ENCODE data around the gene OLFML1.

OLFML1 gene

DNA sequence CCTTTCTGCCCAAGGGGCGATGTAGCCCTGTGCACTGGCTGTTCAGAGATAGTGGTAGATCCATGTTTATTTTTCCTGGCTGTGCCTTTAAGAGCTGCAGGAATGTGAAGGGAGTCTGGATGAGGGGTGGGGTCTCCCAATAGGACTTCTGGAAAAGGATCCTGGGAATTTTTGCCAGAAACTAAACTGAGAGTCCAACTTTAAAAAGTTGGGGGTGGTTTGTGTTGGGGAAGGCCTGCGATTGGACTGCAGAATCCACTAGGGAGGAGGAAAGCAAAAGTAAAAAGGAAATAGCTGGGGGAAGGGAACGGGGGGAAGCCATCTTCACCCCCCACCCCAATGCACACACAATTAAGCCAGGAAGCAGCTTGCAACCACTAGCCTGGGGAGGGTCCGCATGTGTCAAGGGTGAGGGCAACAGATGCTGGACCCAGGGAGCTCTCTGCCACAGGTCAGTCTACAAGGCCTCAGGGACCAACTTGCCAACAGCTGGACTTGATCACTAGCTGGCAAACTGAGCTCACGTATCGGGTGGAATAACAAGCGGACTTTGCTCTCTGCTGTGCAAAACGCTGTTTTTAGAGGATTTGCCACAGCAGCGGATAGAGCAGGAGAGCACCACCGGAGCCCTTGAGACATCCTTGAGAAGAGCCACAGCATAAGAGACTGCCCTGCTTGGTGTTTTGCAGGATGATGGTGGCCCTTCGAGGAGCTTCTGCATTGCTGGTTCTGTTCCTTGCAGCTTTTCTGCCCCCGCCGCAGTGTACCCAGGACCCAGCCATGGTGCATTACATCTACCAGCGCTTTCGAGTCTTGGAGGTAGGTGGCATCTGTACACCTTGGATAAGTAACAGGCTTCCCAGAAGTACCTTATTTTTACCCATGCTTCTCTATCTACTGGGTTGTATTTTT lies at the start of gene OLFML1:
TSS of gene OLFML1 (plus strand) at position 321 of the 912 bp plus-strand sequence. CDS start at position 691, 370 bp downstream.
- no peak for TF ChIP-seq CTCF (IDR thresholded peaks at IDR 0.05; ENCODE audit: borderline replicate concordance, insufficient read depth, low read depth, low read length)
- H3K4me3 ChIP-seq (ENCODE audit: low read depth, low read length), result no peak within 1 kb of the TSS

DNA sequence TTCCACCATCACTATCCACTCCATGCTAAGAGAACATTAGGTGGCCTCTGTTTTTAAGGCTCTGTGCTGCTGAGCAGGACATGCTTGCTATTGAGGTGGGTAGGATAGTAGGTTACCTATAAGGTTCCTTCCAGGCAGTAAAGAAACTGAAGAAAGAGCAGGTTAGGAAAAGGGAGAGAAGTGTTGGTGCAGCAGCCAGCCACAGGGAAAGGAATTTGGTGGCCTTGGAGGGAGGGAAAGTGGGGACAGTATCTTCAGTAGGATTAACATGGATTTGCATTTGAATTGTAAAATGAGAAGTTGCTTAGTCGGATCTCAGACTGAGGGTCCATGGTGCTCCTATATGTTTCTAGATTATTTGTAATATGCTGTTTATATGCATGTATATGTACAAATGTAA lies 49.2 kb upstream of the OLFML1 start:
- TF ChIP-seq CTCF (IDR thresholded peaks at IDR 0.05; ENCODE audit: borderline replicate concordance, insufficient read depth, low read depth, low read length), result no peak
- no peak overlapping the region for H3K4me3 ChIP-seq (ENCODE audit: low read depth, low read length)

- no peak for TF ChIP-seq CTCF (IDR thresholded peaks at IDR 0.05; ENCODE audit: borderline replicate concordance, insufficient read depth, low read depth, low read length)
- no peak overlapping the region for H3K4me3 ChIP-seq (ENCODE audit: low read depth, low read length)
Measured at GRCh38 chr11:7436657-7437056, 48.6 kb upstream of the OLFML1 start.

GRCh38 chr11:7437696-7438095 lies 47.6 kb upstream of the OLFML1 start:
- H3K4me3 ChIP-seq (ENCODE audit: low read depth, low read length), result no peak overlapping the region
- no peak for TF ChIP-seq CTCF (IDR thresholded peaks at IDR 0.05; ENCODE audit: borderline replicate concordance, insufficient read depth, low read depth, low read length)

DNA sequence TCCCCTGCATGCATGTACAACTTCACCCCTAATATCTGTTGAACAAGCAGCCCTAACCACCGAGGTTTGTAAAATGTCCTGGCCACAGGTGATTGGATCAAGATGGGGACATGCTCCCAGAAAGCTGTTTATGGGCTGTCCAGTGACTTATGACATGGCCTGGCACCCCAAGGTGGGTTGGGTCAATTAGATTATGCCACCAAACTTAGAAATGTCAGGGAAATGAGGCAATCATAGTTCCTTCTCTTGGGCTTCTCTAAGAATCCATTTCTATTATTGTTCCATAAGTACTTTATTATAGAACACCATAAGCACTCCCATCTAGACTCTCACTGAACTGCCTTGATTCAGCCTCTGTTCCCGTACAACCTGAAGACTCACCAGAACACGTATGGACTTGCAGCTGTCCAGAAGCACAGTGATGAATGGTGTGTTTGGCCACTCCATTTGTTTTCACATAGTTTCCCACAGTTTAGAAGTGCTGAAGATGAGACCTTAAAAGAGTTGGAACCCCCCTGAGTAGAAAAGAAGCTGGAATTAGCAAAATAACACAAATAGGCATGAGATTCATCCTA lies 45.5 kb upstream of the OLFML1 start:
- no peak overlapping the region for H3K4me3 ChIP-seq (ENCODE audit: low read depth, low read length)
- no peak for TF ChIP-seq CTCF (IDR thresholded peaks at IDR 0.05; ENCODE audit: borderline replicate concordance, insufficient read depth, low read depth, low read length)

GRCh38 chr11:7442588-7443215 lies 42.6 kb upstream of the OLFML1 start:
- TF ChIP-seq CTCF (IDR thresholded peaks at IDR 0.05; ENCODE audit: borderline replicate concordance, insufficient read depth, low read depth, low read length), result peak; percentile 85

More at GRCh38 chr11:7442588-7443215, 42.6 kb upstream of the OLFML1 start:
- H3K4me3 ChIP-seq (ENCODE audit: low read depth, low read length), result no peak overlapping the region

Data from GM12875 (cell line).